ENCODE measurements around the gene IRS2. TPM values are rescaled to one million over a fixed set of nuclear protein-coding genes. Genes with fewer than 3 reads are reported as not detected.

The IRS2 gene
- total RNA-seq, 1 experiment from 2014 or later = 9.2 TPM

DNA sequence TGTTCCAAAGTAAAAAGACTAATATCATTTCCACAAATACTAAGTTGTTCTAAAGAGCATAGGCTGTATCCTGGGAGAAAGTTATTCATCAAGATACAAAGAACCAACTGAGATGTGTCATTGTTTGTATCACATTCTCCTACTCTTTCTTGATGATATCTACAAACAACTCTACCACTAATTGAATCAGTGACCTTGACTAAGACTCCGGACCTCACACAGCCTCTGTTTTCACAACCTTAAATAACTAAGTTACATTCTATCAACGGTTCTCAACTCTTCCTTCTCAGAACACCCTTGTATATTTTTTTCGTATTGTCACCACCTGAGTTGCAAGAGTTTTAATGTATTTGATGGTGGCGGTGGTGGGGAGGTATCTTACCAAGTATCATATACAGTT lies 12.6 kb downstream of the IRS2 start:
- Histone ChIP-seq H3K4me2 (ENCODE audit: low read length) (peak overlapping the region; percentile 54), H3K36me3 (ENCODE audit: control insufficient read depth in 1 of 2, insufficient read depth in 2 of 2, low read length in 2 of 2) (no peaks in the 10 kb centered on the region), H3K4me3 (replicated peaks in 1 of 2; ENCODE audit: low read depth in 1 of 2, low read length in 2 of 2) (no peak overlapping the region), H2AFZ (ENCODE audit: low read depth, low read length, poor library complexity, severe bottlenecking) (no peak overlapping the region), H3K4me1 (ENCODE audit: control insufficient read depth in 1 of 2, insufficient read depth in 2 of 2, low read length in 2 of 2) (peaks cover 16 to 48% of the 10 kb centered on the region in 2 experiments; a peak in 3 of 4 replicates), H3K27me3 (ENCODE audit: insufficient read depth, low read length) (no peaks in the 10 kb centered on the region), H3K9ac (ENCODE audit: low read length) (no peak overlapping the region), H4K20me1 (ENCODE audit: insufficient read depth) (no peaks in the 10 kb centered on the region), H3K79me2 (ENCODE audit: insufficient read depth, low read length) (peaks cover 45% of the 10 kb centered on the region), H3K9me3 (ENCODE audit: control insufficient read depth in 1 of 2, insufficient read depth in 1 of 2, low read depth in 1 of 2, low read length in 2 of 2) (no peaks in the 10 kb centered on the region), H3K9me2 (ENCODE audit: insufficient read depth) (no peaks in the 10 kb centered on the region), H3K27ac (ENCODE audit: low read depth, low read length) (no peak overlapping the region)
- ATAC-seq (peak; percentile 40), DNase-seq (ENCODE audit: low read depth, low spot score) (no peak)
- ChIA-PET POLR2A (no interaction called here), RAD21 (ENCODE audit: low non-redundant PET in 1 of 2, low total read pairs in 2 of 2, uncharacterized antibody in 2 of 2, unreplicated experiment in 2 of 2) (no interaction called here), CTCF (no interaction called here)
- no TSS peak for BruUV-seq (replicated peaks)
- intact Hi-C loops (cut with micrococcal nuclease) = no loop called here
- no peak for TF ChIP-seq SP1 (IDR thresholded peaks at IDR 0.05; ENCODE audit: low read depth)
- TF ChIP-seq JUND (IDR thresholded peaks at IDR 0.05) = no peak
- no peak for TF ChIP-seq EGR1 (IDR thresholded peaks at IDR 0.05; ENCODE audit: low read depth)
- no peak for TF ChIP-seq ELF1 (IDR thresholded peaks at IDR 0.05; ENCODE audit: borderline replicate concordance, low read depth)
- no peak for TF ChIP-seq RAD21 (IDR thresholded peaks at IDR 0.05; ENCODE audit: low read depth)
- no peak for TF ChIP-seq ATF3 (IDR thresholded peaks at IDR 0.05)
- no peak for TF ChIP-seq MAX (IDR thresholded peaks at IDR 0.05)
- TF ChIP-seq, protein P1, sequence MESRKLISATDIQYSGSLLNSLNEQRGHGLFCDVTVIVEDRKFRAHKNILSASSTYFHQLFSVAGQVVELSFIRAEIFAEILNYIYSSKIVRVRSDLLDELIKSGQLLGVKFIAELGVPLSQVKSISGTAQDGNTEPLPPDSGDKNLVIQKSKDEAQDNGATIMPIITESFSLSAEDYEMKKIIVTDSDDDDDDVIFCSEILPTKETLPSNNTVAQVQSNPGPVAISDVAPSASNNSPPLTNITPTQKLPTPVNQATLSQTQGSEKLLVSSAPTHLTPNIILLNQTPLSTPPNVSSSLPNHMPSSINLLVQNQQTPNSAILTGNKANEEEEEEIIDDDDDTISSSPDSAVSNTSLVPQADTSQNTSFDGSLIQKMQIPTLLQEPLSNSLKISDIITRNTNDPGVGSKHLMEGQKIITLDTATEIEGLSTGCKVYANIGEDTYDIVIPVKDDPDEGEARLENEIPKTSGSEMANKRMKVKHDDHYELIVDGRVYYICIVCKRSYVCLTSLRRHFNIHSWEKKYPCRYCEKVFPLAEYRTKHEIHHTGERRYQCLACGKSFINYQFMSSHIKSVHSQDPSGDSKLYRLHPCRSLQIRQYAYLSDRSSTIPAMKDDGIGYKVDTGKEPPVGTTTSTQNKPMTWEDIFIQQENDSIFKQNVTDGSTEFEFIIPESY (IDR thresholded peaks at IDR 0.05; ENCODE audit: extremely low read depth, insufficient replicate concordance, low read length) = no peak
- no peak for TF ChIP-seq TCF7L2 (IDR thresholded peaks at IDR 0.05; ENCODE audit: borderline replicate concordance, extremely low read depth, insufficient read depth, insufficient read length)
- TF ChIP-seq SIN3A (IDR thresholded peaks at IDR 0.05; ENCODE audit: low read depth) = no peak
- no peak for TF ChIP-seq YY1 (IDR thresholded peaks at IDR 0.05; ENCODE audit: extremely low read depth, insufficient replicate concordance, low read depth, low read length)
- no peak for TF ChIP-seq POLR2A (IDR thresholded peaks at IDR 0.05; ENCODE audit: borderline replicate concordance, extremely low read depth, insufficient read depth, insufficient read length)
- no peak for TF ChIP-seq EZH2 (IDR thresholded peaks at IDR 0.05)
- TF ChIP-seq CBX3 (IDR thresholded peaks at IDR 0.05; ENCODE audit: low read depth) = no peak
- TF ChIP-seq ZNF274 (IDR thresholded peaks at IDR 0.05; ENCODE audit: low read depth, low read length) = no peak
- no peak for TF ChIP-seq EZH2phosphoT487 (IDR thresholded peaks at IDR 0.05; ENCODE audit: borderline replicate concordance)
- no peak for TF ChIP-seq POLR2AphosphoS5 (IDR thresholded peaks at IDR 0.05; ENCODE audit: low read depth, low read length)
